ENCODE results near the gene CCDC9. TPM values are rescaled to one million over a fixed set of nuclear protein-coding genes. Genes with fewer than 3 reads are reported as not detected.

CCDC9 gene
- total RNA-seq, 2 experiments from 2014 or later = 37.8 to 39.6 TPM

- Mint-ChIP-seq H3K27me3 (no peaks in the 10 kb centered on the region), H3K4me1 (peaks cover 22% of the 10 kb centered on the region), H3K4me3 (peak overlapping the region; percentile 84), H3K36me3 (peaks cover 9% of the 10 kb centered on the region), H3K9me3 (no peaks in the 10 kb centered on the region), H3K27ac (no peak overlapping the region)
- DNase-seq (peak; percentile 71), ATAC-seq (ENCODE audit: low read depth) (peak; percentile 7)
- POLR2A ChIA-PET = interaction anchor here (0.8 to 3.7 kb wide), 5 partner anchors 16 to 69 kb away, joined by 3 to 99 read pairs (median 31); partner anchors contain the start of gene INAFM1
These were observed 28.0 kb upstream of the CCDC9 start for GRCh38 chr19:47228168-47228936.

- POLR2A ChIA-PET = interaction anchor here (1.1 to 1.3 kb wide), 2 partner anchors 10 to 15 kb away, joined by 4 to 8 read pairs; no protein-coding TSS in a partner anchor
- peak; percentile 58 for DNase-seq
- Mint-ChIP-seq H3K9me3 (no peaks in the 10 kb centered on the region), H3K36me3 (peaks cover 6% of the 10 kb centered on the region), H3K27me3 (no peaks in the 10 kb centered on the region), H3K4me1 (peaks cover 22% of the 10 kb centered on the region), H3K27ac (no peak overlapping the region), H3K4me3 (no peak overlapping the region)
- ATAC-seq (ENCODE audit: low read depth) = no peak
These were observed 27.2 kb upstream of the CCDC9 start for GRCh38 chr19:47228937-47229675.

GRCh38 chr19:47229676-47230053, 26.7 kb upstream of the CCDC9 start:
- Mint-ChIP-seq H3K36me3 (peaks cover 6% of the 10 kb centered on the region), H3K4me3 (no peak overlapping the region), H3K4me1 (peaks cover 22% of the 10 kb centered on the region), H3K27me3 (no peaks in the 10 kb centered on the region), H3K27ac (no peak overlapping the region), H3K9me3 (no peaks in the 10 kb centered on the region)
- no peak for ATAC-seq (ENCODE audit: low read depth)
- peak; percentile 53 for DNase-seq
- POLR2A ChIA-PET = interaction anchor here (1.1 to 1.3 kb wide), 2 partner anchors 9 to 15 kb away, joined by 4 to 8 read pairs; no protein-coding TSS in a partner anchor

- POLR2A ChIA-PET = interaction anchor here (1.1 to 3.4 kb wide), 3 partner anchors 9 to 14 kb away, joined by 4 to 30 read pairs (median 8); no protein-coding TSS in a partner anchor
- DNase-seq (peak; percentile 91), ATAC-seq (ENCODE audit: low read depth) (peak; percentile 4)
- Mint-ChIP-seq H3K4me3 (peak overlapping the region; percentile 44), H3K9me3 (no peaks in the 10 kb centered on the region), H3K4me1 (peaks cover 22% of the 10 kb centered on the region), H3K27ac (no peak overlapping the region), H3K36me3 (peaks cover 5% of the 10 kb centered on the region), H3K27me3 (no peaks in the 10 kb centered on the region)
These were observed 26.0 kb upstream of the CCDC9 start for GRCh38 chr19:47230054-47230920.

- peak within 1 kb of the TSS; percentile 78 for H3K4me3 Mint-ChIP-seq
- H3K9me3 Mint-ChIP-seq = no peaks in the 10 kb centered on the region
- peaks cover 17% of the 10 kb centered on the region for H3K4me1 Mint-ChIP-seq
- peak; percentile 0 for ATAC-seq (ENCODE audit: low read depth)
- H3K36me3 Mint-ChIP-seq = no peaks in the 10 kb centered on the region
- H3K27me3 Mint-ChIP-seq = peaks cover 4% of the 10 kb centered on the region
- peak within 1 kb of the TSS; percentile 85 for H3K27ac Mint-ChIP-seq
- no peak for DNase-seq
- POLR2A ChIA-PET = interaction anchor here (3.4 kb wide), 1 partner anchor 13 kb away, joined by 30 read pairs; no protein-coding TSS in a partner anchor
These were observed 25.5 kb upstream of the CCDC9 start, which contains the start of gene BBC3 for GRCh38 chr19:47230921-47231214. Gene BBC3, minus strand, starts transcription at chr19:47231199. Its CDS starts 2,768 bp downstream, at chr19:47228431.

GRCh38 chr19:47231215-47232054, 24.9 kb upstream of the CCDC9 start:
- DNase-seq = peak; percentile 94
- Mint-ChIP-seq H3K4me3 (peak overlapping the region; percentile 78), H3K9me3 (no peaks in the 10 kb centered on the region), H3K27ac (peak overlapping the region; percentile 85), H3K4me1 (peaks cover 17% of the 10 kb centered on the region), H3K36me3 (no peaks in the 10 kb centered on the region), H3K27me3 (peaks cover 8% of the 10 kb centered on the region)
- POLR2A ChIA-PET = interaction anchor here (1.1 to 3.4 kb wide), 4 partner anchors 9 to 100 kb away, joined by 4 to 30 read pairs (median 8); partner anchors contain the start of gene SAE1
- ATAC-seq (ENCODE audit: low read depth) = peak; percentile 53

GRCh38 chr19:47232422-47233211, 23.7 kb upstream of the CCDC9 start:
- Mint-ChIP-seq H3K4me1 (peaks cover 16% of the 10 kb centered on the region), H3K4me3 (peak overlapping the region; percentile 78), H3K36me3 (no peaks in the 10 kb centered on the region), H3K9me3 (no peaks in the 10 kb centered on the region), H3K27me3 (peaks cover 8% of the 10 kb centered on the region), H3K27ac (peak overlapping the region; percentile 85)
- POLR2A ChIA-PET = interaction anchor here (0.7 to 3.4 kb wide), 5 partner anchors 8 to 102 kb away, joined by 4 to 30 read pairs (median 5); partner anchors contain the start of gene SAE1
- no peak for ATAC-seq (ENCODE audit: low read depth)
- no peak for DNase-seq

- H3K36me3 Mint-ChIP-seq = no peaks in the 10 kb centered on the region
- ATAC-seq (ENCODE audit: low read depth) (no peak), DNase-seq (no peak)
- H3K27me3 Mint-ChIP-seq = peaks cover 8% of the 10 kb centered on the region
- peaks cover 21% of the 10 kb centered on the region for H3K4me1 Mint-ChIP-seq
- no peak overlapping the region for H3K4me3 Mint-ChIP-seq
- H3K27ac Mint-ChIP-seq = no peak overlapping the region
- POLR2A ChIA-PET = no interaction called here
- no peaks in the 10 kb centered on the region for H3K9me3 Mint-ChIP-seq
These were observed 20.2 kb upstream of the CCDC9 start for GRCh38 chr19:47236072-47236675.

GRCh38 chr19:47239152-47239551, 17.2 kb upstream of the CCDC9 start:
- Mint-ChIP-seq H3K9me3 (no peaks in the 10 kb centered on the region), H3K27me3 (peaks cover 8% of the 10 kb centered on the region), H3K27ac (peak overlapping the region; percentile 71), H3K4me3 (peak overlapping the region; percentile 76), H3K4me1 (peaks cover 15% of the 10 kb centered on the region), H3K36me3 (no peaks in the 10 kb centered on the region)
- POLR2A ChIA-PET = interaction anchor here (0.6 to 3.3 kb wide), 3 partner anchors 10 to 28 kb away, joined by 3 to 30 read pairs (median 4); no protein-coding TSS in a partner anchor
- ATAC-seq (ENCODE audit: low read depth) (no peak), DNase-seq (peak; percentile 41)

- POLR2A ChIA-PET = interaction anchor here (0.6 to 3.3 kb wide), 5 partner anchors 7 to 53 kb away, joined by 3 to 30 read pairs (median 5); no protein-coding TSS in a partner anchor
- Mint-ChIP-seq H3K4me1 (peaks cover 19% of the 10 kb centered on the region), H3K27ac (no peak overlapping the region), H3K27me3 (peaks cover 8% of the 10 kb centered on the region), H3K9me3 (no peaks in the 10 kb centered on the region), H3K36me3 (no peaks in the 10 kb centered on the region), H3K4me3 (peak overlapping the region; percentile 36)
- peak; percentile 73 for DNase-seq
- no peak for ATAC-seq (ENCODE audit: low read depth)
These were observed 16.6 kb upstream of the CCDC9 start for GRCh38 chr19:47239610-47240296.
